Tibial nerve (tissue), 4 donors: ENCODE data around the gene MCF2L2. TPM values are rescaled to one million over a fixed set of nuclear protein-coding genes. Genes with fewer than 3 reads are reported as not detected.
A peak's percentile ranks its signal among the peaks of the same experiment; 100 is the strongest.
"Not testable (repeated sequence)": the region's sequence is repeated elsewhere in the genome, so short reads cannot be mapped to it uniquely, and the experiment has no call there.

ENCODE experiments used
- DNase-seq, 2 donors: peaks; one replicate each; pipeline ENCODE4 v3.0.0-alpha.2; 2019; ENCODE audit warnings: low spot score in 2 of 2
- H3K27ac ChIP-seq, 4 donors: fragments of 200-600 bp; sonication (generic) in 3 of 4; one replicate each; pipeline ENCODE4 v1.5.1; 2017 to 2019; ENCODE audit warnings: mild to moderate bottlenecking in 1 of 4
- H3K27me3 ChIP-seq, 2 donors: fragments of 200-600 bp; sonication (generic) in 1 of 2; one replicate each; pipeline versions ENCODE4 v1.5.1 to v1.6.0; 2017 to 2019
- H3K36me3 ChIP-seq, 3 donors: fragments of 200-600 bp; sonication (generic); one replicate each; pipeline ENCODE4 v1.5.1; 2018 to 2019
- H3K4me1 ChIP-seq, 4 donors: fragments of 200-600 bp; sonication (generic) in 3 of 4; one replicate each; pipeline ENCODE4 v1.5.1; 2017 to 2019
- H3K4me3 ChIP-seq, 4 donors: fragments of 200-600 bp; sonication (generic) in 3 of 4; one replicate each; pipeline ENCODE4 v1.5.1; 2017 to 2019; ENCODE audit warnings: mild to moderate bottlenecking in 1 of 4, moderate library complexity in 1 of 4
- H3K9me3 ChIP-seq, 4 donors: fragments of 200-600 bp; sonication (generic) in 3 of 4; one replicate each; pipeline ENCODE4 v1.5.1; 2017 to 2019
- CTCF ChIP-seq, 5 experiments: fragments of 200-600 bp in 3 of 5; fragments of 450-650 bp in 2 of 5; sonication (generic) in 3 of 5; IDR thresholded peaks; one replicate each; pipeline ENCODE4 v1.5.1; 2016 to 2019; ENCODE audit warnings: antibody characterized with exemption in 5 of 5, mild to moderate bottlenecking in 3 of 5, moderate library complexity in 2 of 5
- EP300 ChIP-seq, 2 donors: sonication (generic); formaldehyde crosslinking; IDR thresholded peaks; one replicate each; pipeline ENCODE4 v1.6.1; 2017; ENCODE audit warnings: antibody characterized with exemption in 2 of 2, mild to moderate bottlenecking in 1 of 2
- POLR2A ChIP-seq, 2 donors: fragments of 450-650 bp; IDR thresholded peaks; one replicate each; pipeline ENCODE4 v1.6.1; 2017; ENCODE audit warnings: antibody characterized with exemption in 2 of 2, mild to moderate bottlenecking in 2 of 2, moderate library complexity in 2 of 2
- WGBS, 2 donors: methylation state at CpG; one replicate each; pipeline ENCODE4 v1.1.5; 2018; 5-methylcytosine and 5-hydroxymethylcytosine counted together
- total RNA-seq, 4 donors: library from RNA; depleted of rRNA; stranded (reverse); fragments of >200 nt; gene quantifications; one replicate each; pipeline ENCODE4 v1.1.0, GENCODE V29; 2016

MCF2L2 gene
- total RNA-seq, 4 donors from 2014 or later, result 0.90 to 24.9 (median 1.8) TPM

- H3K4me1 ChIP-seq, result peaks cover 0 to 21% (median 2%) of the 10 kb centered on the region in 4 donors
- no peak for DNase-seq
- WGBS, 2 donors, result 59 to 69% methylated on average over 5 of the region's 5 CpGs
- peaks cover 0 to 26% of the 10 kb centered on the region in 2 donors for H3K27me3 ChIP-seq
- no peaks in the 10 kb centered on the region for H3K9me3 ChIP-seq
- no peak overlapping the region for H3K27ac ChIP-seq
- no peaks in the 10 kb centered on the region for H3K36me3 ChIP-seq
- no peak for TF ChIP-seq EP300 (IDR thresholded peaks at IDR 0.05)
- no peak for TF ChIP-seq CTCF (IDR thresholded peaks at IDR 0.05)
- no peak for TF ChIP-seq POLR2A (IDR thresholded peaks at IDR 0.05)
- no peak overlapping the region for H3K4me3 ChIP-seq
Observed at GRCh38 chr3:183430325-183430957, 2.0 kb upstream of the MCF2L2 start.

GRCh38 chr3:183427876-183428446 is 458 bp downstream of the MCF2L2 start:
- Histone ChIP-seq H3K9me3 (no peaks in the 10 kb centered on the region), H3K27me3 (peaks cover 0 to 26% of the 10 kb centered on the region in 2 donors), H3K4me3 (peak overlapping the region; percentile 42 to 77 (median 64)), H3K27ac (peak overlapping the region in 1 of 4 donors; percentile 41), H3K4me1 (peaks cover 0 to 21% (median 2%) of the 10 kb centered on the region in 4 donors), H3K36me3 (no peaks in the 10 kb centered on the region)
- peak; percentile 35 to 45 for DNase-seq
- TF ChIP-seq POLR2A (IDR thresholded peaks at IDR 0.05), result no peak
- TF ChIP-seq EP300 (IDR thresholded peaks at IDR 0.05), result no peak
- TF ChIP-seq CTCF (IDR thresholded peaks at IDR 0.05), result no peak
- WGBS, 2 donors, result 4% methylated on average over 15 to 26 of the region's 47 CpGs

GRCh38 chr3:183427196-183427875 is 1.1 kb downstream of the MCF2L2 start:
- Histone ChIP-seq H3K27me3 (peaks cover 0 to 26% of the 10 kb centered on the region in 2 donors), H3K27ac (no peak overlapping the region), H3K36me3 (no peaks in the 10 kb centered on the region), H3K4me1 (peaks cover 0 to 21% (median 2%) of the 10 kb centered on the region in 4 donors), H3K9me3 (no peaks in the 10 kb centered on the region), H3K4me3 (peak overlapping the region; percentile 42 to 77 (median 64))
- no peak for TF ChIP-seq EP300 (IDR thresholded peaks at IDR 0.05)
- no peak for TF ChIP-seq CTCF (IDR thresholded peaks at IDR 0.05)
- no peak for TF ChIP-seq POLR2A (IDR thresholded peaks at IDR 0.05)
- DNase-seq, result no peak
- 33 to 35% methylated on average over 28 of the region's 28 CpGs for WGBS, 2 donors

GRCh38 chr3:183418807-183419206 is 9.6 kb downstream of the MCF2L2 start:
- not testable (repeated sequence) for H3K4me1 ChIP-seq, H3K27me3 ChIP-seq, DNase-seq, H3K27ac ChIP-seq, H3K4me3 ChIP-seq, H3K36me3 ChIP-seq
- H3K9me3 ChIP-seq, result peaks cover 0 to 37% (median 3%) of the 10 kb centered on the region in 4 donors
- 97 to 100% methylated on average over 2 of the region's 2 CpGs for WGBS, 2 donors

- H3K4me3 ChIP-seq, result no peak overlapping the region
- H3K27ac ChIP-seq, result no peak overlapping the region
- 82 to 90% methylated on average over 3 of the region's 3 CpGs for WGBS, 2 donors
- H3K27me3 ChIP-seq, result no peaks in the 10 kb centered on the region
- TF ChIP-seq CTCF (IDR thresholded peaks at IDR 0.05) (no peak), POLR2A (IDR thresholded peaks at IDR 0.05) (no peak), EP300 (IDR thresholded peaks at IDR 0.05) (no peak)
- no peaks in the 10 kb centered on the region for H3K4me1 ChIP-seq
- H3K36me3 ChIP-seq, result no peaks in the 10 kb centered on the region
- no peak for DNase-seq
- no peaks in the 10 kb centered on the region for H3K9me3 ChIP-seq
Observed at GRCh38 chr3:183411216-183411922, 17.1 kb downstream of the MCF2L2 start.
